HL-60 (cell line): ENCODE results near the gene TTLL3.

Experiments used
- CTCF ChIP-seq: IDR thresholded peaks from one replicate; pipeline ENCODE4 v1.5.1; 2011; ENCODE audit warnings: low read length, control low read depth, inconsistent platforms; ENCODE audit not compliant: insufficient read depth
- POLR2AphosphoS5 ChIP-seq: IDR thresholded peaks from 2 replicates; pipeline ENCODE4 v1.6.1; 2012; ENCODE audit warnings: low read depth
- REST ChIP-seq: IDR thresholded peaks from 2 replicates; pipeline ENCODE4 v1.6.1; 2012; ENCODE audit warnings: low read depth; ENCODE audit not compliant: insufficient replicate concordance

GRCh38 chr3:9863058-9863772 lies 53.2 kb downstream of the TTLL3 start:
- no peak for TF ChIP-seq CTCF
- no peak for TF ChIP-seq POLR2AphosphoS5
- no peak for TF ChIP-seq REST
